ENCODE measurements around the gene FASTK. TPM values are rescaled to one million over a fixed set of nuclear protein-coding genes. Genes with fewer than 3 reads are reported as not detected.

The FASTK gene
- total and polyA plus RNA-seq, 4 donors, result 28.9 to 108 (median 89.9) TPM

- Histone ChIP-seq H3K4me1 (ENCODE audit: control insufficient read depth in 5 of 5, insufficient read depth in 5 of 5, low read length in 5 of 5) (peaks cover 0 to 19% (median 12%) of the 10 kb centered on the region in 5 donors), H3K36me3 (ENCODE audit: control insufficient read depth in 4 of 4, insufficient read depth in 4 of 4, low read length in 4 of 4) (peaks cover 19 to 56% (median 32%) of the 10 kb centered on the region in 4 donors), H3K9me3 (ENCODE audit: control insufficient read depth in 4 of 4, insufficient read depth in 3 of 4, low read length in 3 of 4) (no peaks in the 10 kb centered on the region), H3K27ac (ENCODE audit: low read depth in 1 of 2, low read length in 1 of 2) (no peak overlapping the region), H3K27me3 (ENCODE audit: control insufficient read depth in 3 of 3, insufficient read depth in 3 of 3, low read length in 2 of 3) (no peaks in the 10 kb centered on the region), H3K9ac (ENCODE audit: insufficient read depth in 1 of 2, low read length in 2 of 2) (no peak overlapping the region), H3K4me3 (no peak overlapping the region)
- WGBS, 2 donors, result 90 to 93% methylated on average over 26 of the region's 26 CpGs
- ATAC-seq (ENCODE audit: insufficient read depth, low FRiP score) (no peak), DNase-seq (no peak)
- TF ChIP-seq, protein P1, sequence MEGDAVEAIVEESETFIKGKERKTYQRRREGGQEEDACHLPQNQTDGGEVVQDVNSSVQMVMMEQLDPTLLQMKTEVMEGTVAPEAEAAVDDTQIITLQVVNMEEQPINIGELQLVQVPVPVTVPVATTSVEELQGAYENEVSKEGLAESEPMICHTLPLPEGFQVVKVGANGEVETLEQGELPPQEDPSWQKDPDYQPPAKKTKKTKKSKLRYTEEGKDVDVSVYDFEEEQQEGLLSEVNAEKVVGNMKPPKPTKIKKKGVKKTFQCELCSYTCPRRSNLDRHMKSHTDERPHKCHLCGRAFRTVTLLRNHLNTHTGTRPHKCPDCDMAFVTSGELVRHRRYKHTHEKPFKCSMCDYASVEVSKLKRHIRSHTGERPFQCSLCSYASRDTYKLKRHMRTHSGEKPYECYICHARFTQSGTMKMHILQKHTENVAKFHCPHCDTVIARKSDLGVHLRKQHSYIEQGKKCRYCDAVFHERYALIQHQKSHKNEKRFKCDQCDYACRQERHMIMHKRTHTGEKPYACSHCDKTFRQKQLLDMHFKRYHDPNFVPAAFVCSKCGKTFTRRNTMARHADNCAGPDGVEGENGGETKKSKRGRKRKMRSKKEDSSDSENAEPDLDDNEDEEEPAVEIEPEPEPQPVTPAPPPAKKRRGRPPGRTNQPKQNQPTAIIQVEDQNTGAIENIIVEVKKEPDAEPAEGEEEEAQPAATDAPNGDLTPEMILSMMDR (IDR thresholded peaks at IDR 0.05; ENCODE audit: control extremely low read depth, extremely low read depth), result no peak
These were observed 5.6 kb downstream of the FASTK start for GRCh38 chr7:151074817-151075661.

DNA sequence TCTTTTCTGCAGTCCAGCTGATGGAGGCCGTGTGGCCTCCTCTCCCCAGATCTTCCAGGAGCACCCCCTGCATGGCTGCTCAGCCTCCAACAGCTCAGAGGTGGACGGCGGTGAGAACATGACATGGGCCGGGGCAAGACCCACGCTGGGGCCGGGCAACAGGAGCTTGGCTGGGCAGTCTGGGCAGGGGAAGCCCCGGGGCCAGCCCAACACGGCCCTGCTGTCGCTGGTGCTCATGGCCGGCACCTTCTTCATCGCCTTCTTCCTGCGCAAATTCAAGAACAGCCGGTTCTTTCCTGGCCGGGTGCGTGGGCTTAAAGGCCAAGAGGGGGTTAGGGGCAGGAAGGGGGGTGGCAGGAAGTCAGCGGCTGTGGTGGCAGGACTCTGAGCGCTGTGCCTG lies 6.6 kb downstream of the FASTK start:
- H3K4me1 ChIP-seq (ENCODE audit: control insufficient read depth in 5 of 5, insufficient read depth in 5 of 5, low read length in 5 of 5), result peaks cover 0 to 9% (median 5%) of the 10 kb centered on the region in 5 donors
- ATAC-seq (ENCODE audit: insufficient read depth, low FRiP score) (no peak), DNase-seq (no peak)
- H3K27ac ChIP-seq (ENCODE audit: low read depth in 1 of 2, low read length in 1 of 2), result no peak overlapping the region
- H3K4me3 ChIP-seq, result no peak overlapping the region
- 85 to 91% methylated on average over 17 of the region's 17 CpGs for WGBS, 2 donors
- peaks cover 23 to 65% (median 32%) of the 10 kb centered on the region in 4 donors for H3K36me3 ChIP-seq (ENCODE audit: control insufficient read depth in 4 of 4, insufficient read depth in 4 of 4, low read length in 4 of 4)
- no peak overlapping the region for H3K9ac ChIP-seq (ENCODE audit: insufficient read depth in 1 of 2, low read length in 2 of 2)
- TF ChIP-seq, protein P1 (IDR thresholded peaks at IDR 0.05; ENCODE audit: control extremely low read depth, extremely low read depth), result no peak
- no peaks in the 10 kb centered on the region for H3K9me3 ChIP-seq (ENCODE audit: control insufficient read depth in 4 of 4, insufficient read depth in 3 of 4, low read length in 3 of 4)
- no peaks in the 10 kb centered on the region for H3K27me3 ChIP-seq (ENCODE audit: control insufficient read depth in 3 of 3, insufficient read depth in 3 of 3, low read length in 2 of 3)

DNA sequence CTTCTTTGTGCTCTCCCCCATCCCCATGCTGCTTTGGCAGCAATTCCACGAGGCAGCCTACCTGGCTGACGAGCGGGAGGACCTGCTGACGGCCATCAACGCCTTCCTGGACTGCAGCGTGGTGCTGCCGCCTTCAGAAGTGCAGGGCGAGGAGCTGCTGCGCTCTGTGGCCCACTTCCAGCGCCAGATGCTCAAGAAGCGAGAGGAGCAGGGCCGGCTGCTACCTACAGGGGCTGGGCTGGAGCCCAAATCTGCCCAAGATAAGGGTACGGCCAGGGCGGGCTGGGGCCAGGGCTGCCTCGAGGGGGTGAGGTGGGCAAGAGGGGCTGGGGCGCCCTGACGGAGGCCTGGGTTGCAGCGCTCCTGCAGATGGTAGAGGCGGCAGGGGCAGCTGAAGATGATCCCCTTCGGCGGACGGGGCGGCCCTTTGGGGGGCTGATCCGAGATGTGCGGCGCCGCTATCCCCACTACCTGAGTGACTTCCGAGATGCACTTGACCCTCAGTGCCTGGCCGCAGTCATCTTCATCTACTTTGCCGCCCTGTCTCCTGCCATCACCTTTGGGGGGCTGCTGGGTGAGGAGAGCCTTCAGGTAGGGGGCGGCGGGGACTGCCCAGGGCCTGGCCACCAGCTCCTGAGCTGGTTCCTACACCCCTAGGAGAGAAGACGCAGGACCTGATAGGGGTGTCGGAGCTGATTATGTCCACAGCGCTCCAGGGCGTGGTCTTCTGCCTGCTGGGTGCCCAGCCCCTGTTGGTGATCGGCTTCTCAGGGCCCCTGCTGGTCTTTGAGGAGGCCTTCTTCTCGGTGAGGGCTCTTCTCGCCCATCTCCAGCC lies 9.4 kb downstream of the FASTK start:
- Histone ChIP-seq H3K9me3 (ENCODE audit: control insufficient read depth in 4 of 4, insufficient read depth in 3 of 4, low read length in 3 of 4) (no peaks in the 10 kb centered on the region), H3K4me3 (no peak overlapping the region), H3K9ac (ENCODE audit: insufficient read depth in 1 of 2, low read length in 2 of 2) (no peak overlapping the region), H3K27ac (ENCODE audit: low read depth in 1 of 2, low read length in 1 of 2) (no peak overlapping the region), H3K27me3 (ENCODE audit: control insufficient read depth in 3 of 3, insufficient read depth in 3 of 3, low read length in 2 of 3) (no peaks in the 10 kb centered on the region), H3K4me1 (ENCODE audit: control insufficient read depth in 5 of 5, insufficient read depth in 5 of 5, low read length in 5 of 5) (no peaks in the 10 kb centered on the region), H3K36me3 (ENCODE audit: control insufficient read depth in 4 of 4, insufficient read depth in 4 of 4, low read length in 4 of 4) (peaks cover 31 to 80% (median 38%) of the 10 kb centered on the region in 4 donors)
- no peak for DNase-seq
- WGBS, 2 donors, result 95 to 97% methylated on average over 37 to 39 of the region's 39 CpGs
- no peak for ATAC-seq (ENCODE audit: insufficient read depth, low FRiP score)
- TF ChIP-seq, protein P1 (IDR thresholded peaks at IDR 0.05; ENCODE audit: control extremely low read depth, extremely low read depth), result no peak

Data from lung (tissue), 12 donors.